Keratinocyte (primary cell): ENCODE results near the gene SMIM12. TPM values are rescaled to one million over a fixed set of nuclear protein-coding genes. Genes with fewer than 3 reads are reported as not detected.

Source experiments
- DNase-seq: peaks from one replicate; pipeline ENCODE4 v3.0.0-alpha.2; 2011; ENCODE audit warnings: low read depth, missing footprints, low spot score
- FAIRE-seq: peaks from 2 replicates; lab custom pipeline; 2011; peaks lifted over from hg19 to GRCh38; lab: Jason Lieb, UNC
- H2AFZ ChIP-seq: 2 replicates; pipeline ENCODE4 v1.6.0; 2012; ENCODE audit warnings: low read length, control low read depth, inconsistent platforms; ENCODE audit not compliant: control insufficient read depth
- H3K27ac ChIP-seq: 2 replicates; pipeline ENCODE4 v1.5.1; 2011; ENCODE audit warnings: low read length; ENCODE audit not compliant: control insufficient read depth, insufficient read depth
- H3K27me3 ChIP-seq: 3 replicates; pipeline ENCODE4 v1.6.0; 2011; ENCODE audit warnings: low read length; ENCODE audit not compliant: control insufficient read depth, insufficient read depth; ENCODE audit errors: extremely low read depth
- H3K36me3 ChIP-seq, 2 experiments: 2 replicates in 1 of 2; 3 replicates in 1 of 2; pipeline ENCODE4 v1.5.1; 2011; ENCODE audit warnings: low read length in 2 of 2, mild to moderate bottlenecking in 1 of 2; ENCODE audit not compliant: control insufficient read depth in 2 of 2, insufficient read depth in 2 of 2; ENCODE audit errors: extremely low read depth in 1 of 2
- H3K4me1 ChIP-seq: 3 replicates; pipeline ENCODE4 v1.5.1; 2011; ENCODE audit warnings: low read length; ENCODE audit not compliant: control insufficient read depth, insufficient read depth; ENCODE audit errors: extremely low read depth
- H3K4me2 ChIP-seq: 3 replicates; pipeline ENCODE4 v1.6.0; 2011; ENCODE audit warnings: low read depth, low read length; ENCODE audit not compliant: control insufficient read depth, insufficient read depth; ENCODE audit errors: extremely low read depth
- H3K4me3 ChIP-seq, 3 experiments: fragments of 200-600 bp in 1 of 3; sonication (generic) in 1 of 3; 2 replicates in 2 of 3; 3 replicates in 1 of 3; pipeline ENCODE4 v1.5.1; 2011 to 2016; ENCODE audit warnings: low read length in 3 of 3, mild to moderate bottlenecking in 3 of 3, control low read depth in 2 of 3, inconsistent platforms in 1 of 3, low read depth in 1 of 3, mixed read lengths in 1 of 3, mixed run types in 1 of 3, moderate library complexity in 1 of 3; ENCODE audit not compliant: control insufficient read depth in 2 of 3, insufficient read depth in 2 of 3; ENCODE audit errors: extremely low read depth in 1 of 3
- H3K79me2 ChIP-seq: 2 replicates; pipeline ENCODE4 v1.6.0; 2012; ENCODE audit warnings: low read length; ENCODE audit not compliant: control insufficient read depth, insufficient read depth
- H3K9ac ChIP-seq: 3 replicates; pipeline ENCODE4 v1.6.0; 2011; ENCODE audit warnings: low read length; ENCODE audit not compliant: control insufficient read depth, insufficient read depth; ENCODE audit errors: extremely low read depth
- H3K9me1 ChIP-seq: 3 replicates; pipeline ENCODE4 v1.6.0; 2011; ENCODE audit warnings: low read length; ENCODE audit not compliant: control insufficient read depth, insufficient read depth; ENCODE audit errors: extremely low read depth
- H3K9me3 ChIP-seq: 2 replicates; pipeline ENCODE4 v1.5.1; 2012; ENCODE audit warnings: low read depth, low read length; ENCODE audit not compliant: control insufficient read depth
- H4K20me1 ChIP-seq: 3 replicates; pipeline ENCODE4 v1.6.0; 2011; ENCODE audit warnings: low read length; ENCODE audit not compliant: control insufficient read depth, insufficient read depth; ENCODE audit errors: extremely low read depth
- CTCF ChIP-seq, 3 experiments: IDR thresholded peaks in 1 of 3; conservative IDR thresholded peaks in 1 of 3; optimal IDR thresholded peaks in 1 of 3; 2 replicates in 2 of 3; 3 replicates in 1 of 3; pipeline versions ENCODE3 to v1.5.1; 2011; ENCODE audit warnings: low read length in 3 of 3, mild to moderate bottlenecking in 3 of 3, moderate library complexity in 2 of 3, control low read depth in 1 of 3, inconsistent platforms in 1 of 3; ENCODE audit not compliant: insufficient read depth in 2 of 3; ENCODE audit errors: extremely low read depth in 1 of 3
- EZH2 ChIP-seq: IDR thresholded peaks from one replicate; pipeline ENCODE4 v1.6.1; 2012; ENCODE audit warnings: inconsistent platforms, mild to moderate bottlenecking, low read length, moderate library complexity
- dilution Hi-C: fragments of 300-500 bp; cut with MboI; formaldehyde crosslinking; loops from one replicate; pipeline ENCODE4 v1.7.0; 2020; ENCODE audit warnings: low sequenced_read_pairs; ENCODE audit not compliant: extremely low pct_ligation_motif_present
- polyA plus RNA-seq, 5 experiments: library from polyadenylated mRNA; depleted of rRNA in 3 of 5; stranded (reverse) in 3 of 5; stranded (forward) in 1 of 5; unstranded in 1 of 5; fragments of >200 nt; gene quantifications; 1 replicate in 1 of 5; 2 replicates in 3 of 5; 3 replicates in 1 of 5; pipeline versions ENCODE4 v1.2.1 to v1.2.3, GENCODE V29; 2011 to 2012; ENCODE audit warnings: missing spikeins in 2 of 5, low read depth in 1 of 5, low replicate concordance in 1 of 5

Gene SMIM12
- polyA plus RNA-seq, 1 donor (not counting 4 experiments of a cell fraction or from before 2014, with no cell fraction given): 51.5 TPM

GRCh38 chr1:34899471-34899870, 39.9 kb upstream of the SMIM12 start:
- DNase-seq: no peak
- H3K9me1 ChIP-seq: no peaks in the 10 kb centered on the region
- FAIRE-seq: no peak
- no peak overlapping the region for H3K4me3 ChIP-seq
- no peak overlapping the region for H3K27ac ChIP-seq
- H3K9ac ChIP-seq: no peak overlapping the region
- H4K20me1 ChIP-seq: no peaks in the 10 kb centered on the region
- no peaks in the 10 kb centered on the region for H3K27me3 ChIP-seq
- no peak for TF ChIP-seq CTCF (optimal IDR thresholded peaks at IDR 0.05 in 1 of 3, IDR thresholded peaks at IDR 0.05 in 1 of 3, conservative IDR thresholded peaks at IDR 0.05 in 1 of 3; ENCODE audit: extremely low read depth in 1 of 3, insufficient read depth in 2 of 3, low read length in 3 of 3)
- no peak for TF ChIP-seq EZH2
- no peaks in the 10 kb centered on the region for H3K36me3 ChIP-seq
- no peaks in the 10 kb centered on the region for H3K9me3 ChIP-seq
- no peaks in the 10 kb centered on the region for H3K4me1 ChIP-seq
- no peaks in the 10 kb centered on the region for H3K79me2 ChIP-seq
- no peak overlapping the region for H2AFZ ChIP-seq
- H3K4me2 ChIP-seq: no peak overlapping the region
- dilution Hi-C loops: no loop called here

- H3K4me2 ChIP-seq: no peak overlapping the region
- no peaks in the 10 kb centered on the region for H3K79me2 ChIP-seq
- no peaks in the 10 kb centered on the region for H3K27me3 ChIP-seq
- H3K9me1 ChIP-seq: no peaks in the 10 kb centered on the region
- H3K4me1 ChIP-seq: no peaks in the 10 kb centered on the region
- FAIRE-seq (no peak), DNase-seq (no peak)
- H2AFZ ChIP-seq: no peak overlapping the region
- H3K9ac ChIP-seq: no peak overlapping the region
- H4K20me1 ChIP-seq: no peaks in the 10 kb centered on the region
- no peaks in the 10 kb centered on the region for H3K9me3 ChIP-seq
- dilution Hi-C loops: no loop called here
- TF ChIP-seq EZH2: no peak
- no peak for TF ChIP-seq CTCF (optimal IDR thresholded peaks at IDR 0.05 in 1 of 3, IDR thresholded peaks at IDR 0.05 in 1 of 3, conservative IDR thresholded peaks at IDR 0.05 in 1 of 3; ENCODE audit: extremely low read depth in 1 of 3, insufficient read depth in 2 of 3, low read length in 3 of 3)
- H3K27ac ChIP-seq: no peak overlapping the region
- H3K4me3 ChIP-seq: no peak overlapping the region
- H3K36me3 ChIP-seq: no peaks in the 10 kb centered on the region
Measured at GRCh38 chr1:34898330-34898761, 38.8 kb upstream of the SMIM12 start.
